Left forelimb (tissue), 1 donor: ENCODE results near the gene OXCT1.
"Not testable (repeated sequence)": the region's sequence is repeated elsewhere in the genome, so short reads cannot be mapped to it uniquely, and the experiment has no call there.

Source experiments
- DNase-seq: peaks from one replicate; pipeline ENCODE4 v3.0.0-alpha.2; 2018; ENCODE audit warnings: low spot score

The OXCT1 gene

GRCh38 chr5:41773799-41774198 lies 96.4 kb downstream of the OXCT1 start:
- no peak for DNase-seq

GRCh38 chr5:41772785-41773442 lies 97.3 kb downstream of the OXCT1 start:
- DNase-seq = no peak

GRCh38 chr5:41772056-41772455 lies 98.2 kb downstream of the OXCT1 start:
- no peak for DNase-seq

- no peak for DNase-seq
Observed at GRCh38 chr5:41770799-41771198, 99.4 kb downstream of the OXCT1 start.

- no peak for DNase-seq
Observed at GRCh38 chr5:41768692-41769091, 101.5 kb downstream of the OXCT1 start.

GRCh38 chr5:41764650-41765049 lies 105.6 kb downstream of the OXCT1 start:
- no peak for DNase-seq

- no peak for DNase-seq
Observed at GRCh38 chr5:41763574-41763973, 106.7 kb downstream of the OXCT1 start.

GRCh38 chr5:41763081-41763480 lies 107.1 kb downstream of the OXCT1 start:
- no peak for DNase-seq

GRCh38 chr5:41762426-41762825 lies 107.8 kb downstream of the OXCT1 start:
- DNase-seq = no peak

GRCh38 chr5:41761663-41762062 lies 108.6 kb downstream of the OXCT1 start:
- no peak for DNase-seq

GRCh38 chr5:41755705-41756104 lies 114.5 kb downstream of the OXCT1 start:
- no peak for DNase-seq

- no peak for DNase-seq
Observed at GRCh38 chr5:41754857-41755256, 115.4 kb downstream of the OXCT1 start.

GRCh38 chr5:41751867-41752266 lies 118.4 kb downstream of the OXCT1 start:
- DNase-seq = no peak

- no peak for DNase-seq
Observed at GRCh38 chr5:41748631-41749030, 121.6 kb downstream of the OXCT1 start.

- no peak for DNase-seq
Observed at GRCh38 chr5:41747708-41748107, 122.5 kb downstream of the OXCT1 start.

- no peak for DNase-seq
Observed at GRCh38 chr5:41747301-41747700, 122.9 kb downstream of the OXCT1 start.

- not testable (repeated sequence) for DNase-seq
Observed at GRCh38 chr5:41742608-41743007, 127.6 kb downstream of the OXCT1 start.

GRCh38 chr5:41738710-41739354 lies 131.4 kb downstream of the OXCT1 start:
- DNase-seq = no peak

GRCh38 chr5:41736641-41737040 lies 133.6 kb downstream of the OXCT1 start:
- no peak for DNase-seq

- no peak for DNase-seq
Observed at GRCh38 chr5:41735213-41735612, 135.0 kb downstream of the OXCT1 start.

GRCh38 chr5:41729381-41729780 lies 140.8 kb downstream of the OXCT1 start:
- DNase-seq = not testable (repeated sequence)

- DNase-seq = no peak
Observed at GRCh38 chr5:41728281-41728680, 141.9 kb downstream of the OXCT1 start.

GRCh38 chr5:41722359-41722950 lies 147.8 kb downstream of the OXCT1 start:
- DNase-seq = no peak

GRCh38 chr5:41721516-41721915 lies 148.7 kb downstream of the OXCT1 start:
- no peak for DNase-seq
